ENCODE data around the gene GALP. TPM values are rescaled to one million over a fixed set of nuclear protein-coding genes. Genes with fewer than 3 reads are reported as not detected.

GALP gene
- total RNA-seq, 2 donors from 2014 or later, result not detected

GRCh38 chr19:56139847-56140582 lies 35.8 kb upstream of the GALP start:
- H3K9ac ChIP-seq (ENCODE audit: low read depth in 2 of 2, low read length in 2 of 2), result peak overlapping the region; percentile 48 to 84
- peaks cover 10% of the 10 kb centered on the region for H3K4me1 ChIP-seq
- DNase-seq, result peak; percentile 46
- no peaks in the 10 kb centered on the region for H3K27me3 ChIP-seq
- H3K27ac ChIP-seq, result peak overlapping the region; percentile 66
- intact Hi-C loops (cut with DNase I), result loop anchor here (5.0 kb wide), 1 partner anchor 33 kb away; no protein-coding TSS in a partner anchor
- no peaks in the 10 kb centered on the region for H3K36me3 ChIP-seq
- H3K4me3 ChIP-seq, result peak overlapping the region; percentile 44
- no peaks in the 10 kb centered on the region for H3K9me3 ChIP-seq
- no peak for TF ChIP-seq CTCF (IDR thresholded peaks at IDR 0.05)

- Histone ChIP-seq H3K36me3 (no peaks in the 10 kb centered on the region), H3K27me3 (no peaks in the 10 kb centered on the region), H3K9me3 (no peaks in the 10 kb centered on the region), H3K9ac (ENCODE audit: low read depth in 2 of 2, low read length in 2 of 2) (peak within 1 kb of the TSS; percentile 48 to 86), H3K4me3 (peak within 1 kb of the TSS; percentile 44), H3K27ac (peak within 1 kb of the TSS; percentile 89), H3K4me1 (peaks cover 10% of the 10 kb centered on the region)
- no peak for TF ChIP-seq CTCF (IDR thresholded peaks at IDR 0.05)
- DNase-seq, result peak; percentile 99
- intact Hi-C loops (cut with DNase I), result loop anchor here (5.0 kb wide), 1 partner anchor 33 kb away; no protein-coding TSS in a partner anchor
These were observed 35.0 kb upstream of the GALP start, which contains the start of gene ZNF444 for GRCh38 chr19:56140583-56141416. Gene ZNF444, plus strand, starts transcription at chr19:56141287. Its CDS starts 5,625 bp downstream, at chr19:56146912.

- TF ChIP-seq CTCF (IDR thresholded peaks at IDR 0.05), result no peak
- intact Hi-C loops (cut with DNase I), result loop anchor here (5.0 kb wide), 1 partner anchor 34 kb away; no protein-coding TSS in a partner anchor
- DNase-seq, result peak; percentile 49
- H3K4me3 ChIP-seq, result peak overlapping the region; percentile 44
- no peaks in the 10 kb centered on the region for H3K36me3 ChIP-seq
- peak overlapping the region; percentile 89 for H3K27ac ChIP-seq
- peaks cover 10% of the 10 kb centered on the region for H3K4me1 ChIP-seq
- peak overlapping the region; percentile 41 to 86 for H3K9ac ChIP-seq (ENCODE audit: low read depth in 2 of 2, low read length in 2 of 2)
- no peaks in the 10 kb centered on the region for H3K9me3 ChIP-seq
- H3K27me3 ChIP-seq, result no peaks in the 10 kb centered on the region
These were observed 34.3 kb upstream of the GALP start for GRCh38 chr19:56141417-56141993.

- peak overlapping the region; percentile 44 for H3K4me3 ChIP-seq
- peak; percentile 80 for DNase-seq
These were observed 33.6 kb upstream of the GALP start for GRCh38 chr19:56142087-56142787.

More at GRCh38 chr19:56142087-56142787, 33.6 kb upstream of the GALP start:
- Histone ChIP-seq H3K4me1 (peaks cover 10% of the 10 kb centered on the region), H3K27me3 (no peaks in the 10 kb centered on the region), H3K36me3 (no peaks in the 10 kb centered on the region), H3K9ac (ENCODE audit: low read depth in 2 of 2, low read length in 2 of 2) (peak overlapping the region; percentile 41 to 86), H3K9me3 (no peaks in the 10 kb centered on the region), H3K27ac (peak overlapping the region; percentile 89)
- TF ChIP-seq CTCF (IDR thresholded peaks at IDR 0.05), result no peak
- intact Hi-C loops (cut with DNase I), result loop anchor here (5.0 kb wide), 1 partner anchor 35 kb away; no protein-coding TSS in a partner anchor

Measured in colonic mucosa (tissue), 4 donors.